CD4-positive, alpha-beta T cell treated with Interleukin-21 for 1 hour (primary cell): ENCODE data around the gene RAB20.
"Not testable (repeated sequence)": the region's sequence is repeated elsewhere in the genome, so short reads cannot be mapped to it uniquely, and the experiment has no call there.

Experiments
- DNase-seq: peaks from one replicate; pipeline ENCODE4 v3.0.0-alpha.2; 2020

The RAB20 gene

DNA sequence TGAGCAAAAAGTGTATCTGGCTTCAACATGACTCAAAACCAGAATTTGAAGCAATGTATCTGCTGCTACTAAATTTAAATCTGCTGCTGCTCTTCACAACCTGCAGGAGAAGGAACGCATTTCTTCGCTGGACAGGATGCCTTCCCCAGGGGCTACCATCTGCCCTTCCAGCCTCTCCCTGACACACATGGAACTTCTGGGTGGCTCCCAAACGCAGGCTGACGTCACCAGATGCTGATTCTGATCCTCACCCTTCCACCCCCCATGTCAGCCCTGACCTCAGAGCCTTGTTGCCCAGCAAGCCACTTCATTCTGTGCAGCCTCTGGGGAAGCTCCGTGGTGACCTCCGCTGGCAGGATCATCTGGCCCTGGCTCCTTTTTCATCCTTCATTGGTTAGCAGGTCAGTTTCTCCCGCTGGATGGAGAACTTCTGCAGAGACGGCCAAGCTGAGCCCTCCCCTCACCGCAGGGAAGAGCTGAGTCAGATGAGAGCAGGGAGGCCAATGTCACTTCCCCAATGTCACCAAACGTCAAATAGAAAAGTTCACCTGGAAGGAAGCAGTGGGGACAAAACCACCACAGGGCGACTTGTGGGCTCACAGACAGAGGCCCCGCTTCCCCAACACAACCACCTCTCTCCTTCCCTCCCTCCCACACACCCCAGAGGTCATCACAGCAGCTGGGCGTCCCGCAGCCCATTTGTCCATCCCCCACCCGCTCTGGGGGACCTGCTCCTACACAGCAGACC, 14.0 kb upstream of the RAB20 start:
- DNase-seq, result peak; percentile 7

DNA sequence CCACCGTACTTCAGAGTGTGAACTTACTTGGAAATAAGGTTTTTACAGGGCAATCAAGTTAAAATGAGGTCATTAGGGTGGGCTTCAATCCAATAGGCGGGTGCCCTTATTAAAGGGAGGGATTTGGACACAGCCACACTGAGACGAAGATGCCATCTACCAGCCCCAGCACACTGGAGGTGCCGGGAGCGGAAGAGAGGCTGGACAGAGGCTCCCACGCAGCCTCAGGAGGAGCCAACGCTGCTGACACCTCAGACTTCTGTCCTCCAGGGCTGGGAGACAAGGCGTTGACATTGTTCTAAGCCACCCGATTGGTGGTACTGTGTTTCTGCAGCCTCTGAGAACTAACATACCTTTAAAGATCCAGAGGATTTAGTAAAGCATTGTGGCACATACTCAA, 12.6 kb upstream of the RAB20 start:
- DNase-seq, result no peak

DNA sequence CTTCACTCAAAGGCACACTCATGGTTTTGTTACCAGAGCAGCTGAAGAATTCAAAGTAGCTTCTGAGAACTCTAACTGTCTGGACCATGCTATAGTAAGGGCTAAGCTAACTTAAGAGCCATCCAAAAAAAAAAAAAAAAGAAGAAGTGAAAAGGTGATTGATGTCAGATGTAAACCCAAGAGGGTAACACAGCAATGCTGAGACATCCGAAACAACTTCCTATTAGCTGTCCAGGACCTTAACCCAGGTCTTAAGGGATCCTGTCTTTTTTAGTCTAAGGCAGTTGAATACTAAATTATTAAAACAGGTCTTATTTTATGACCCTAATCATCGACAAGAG, 11.2 kb upstream of the RAB20 start:
- DNase-seq, result no peak

DNA sequence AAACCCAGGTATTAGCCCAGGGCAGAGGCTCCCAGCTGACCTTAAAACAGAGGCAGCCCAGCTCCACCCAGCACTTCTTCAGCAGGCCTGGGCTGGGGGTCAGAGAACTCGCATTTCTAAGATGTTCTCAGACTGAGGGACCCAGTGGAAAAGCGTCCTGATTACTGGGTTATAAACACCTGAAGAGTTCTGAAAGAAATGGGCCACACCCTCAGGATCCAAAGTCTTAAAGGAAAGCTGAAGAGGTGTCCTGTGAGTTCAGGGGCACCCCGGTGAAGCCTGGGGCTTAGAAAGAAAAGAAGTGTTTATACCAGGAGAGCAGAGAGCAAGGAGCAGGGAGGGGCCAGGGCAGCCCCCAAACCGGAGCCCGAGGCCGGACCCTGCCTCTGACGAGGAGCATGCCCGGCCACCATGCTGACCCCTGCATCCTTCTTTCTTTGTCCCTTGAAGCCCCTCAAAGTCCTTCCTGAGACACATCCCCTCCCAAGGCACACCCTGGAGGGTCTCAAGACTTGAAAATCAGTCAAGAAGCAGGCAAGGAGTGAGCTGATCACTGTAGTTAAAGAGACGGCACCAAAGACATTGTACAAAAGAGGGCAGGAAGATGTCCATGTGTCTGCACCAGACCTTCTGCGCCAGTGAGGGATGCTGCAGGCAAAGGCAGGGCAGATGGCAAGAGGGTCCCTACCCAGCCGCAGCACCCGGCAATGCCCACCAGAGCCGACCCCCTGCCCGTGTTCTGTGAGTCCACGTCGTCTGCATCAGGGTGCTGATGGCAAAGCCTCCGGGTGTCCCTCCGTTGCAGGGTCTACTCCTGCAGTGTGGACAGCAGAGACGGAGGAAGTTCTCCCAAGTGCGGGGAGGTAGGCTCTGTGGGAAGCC, 10.6 kb upstream of the RAB20 start:
- DNase-seq, result no peak

DNA sequence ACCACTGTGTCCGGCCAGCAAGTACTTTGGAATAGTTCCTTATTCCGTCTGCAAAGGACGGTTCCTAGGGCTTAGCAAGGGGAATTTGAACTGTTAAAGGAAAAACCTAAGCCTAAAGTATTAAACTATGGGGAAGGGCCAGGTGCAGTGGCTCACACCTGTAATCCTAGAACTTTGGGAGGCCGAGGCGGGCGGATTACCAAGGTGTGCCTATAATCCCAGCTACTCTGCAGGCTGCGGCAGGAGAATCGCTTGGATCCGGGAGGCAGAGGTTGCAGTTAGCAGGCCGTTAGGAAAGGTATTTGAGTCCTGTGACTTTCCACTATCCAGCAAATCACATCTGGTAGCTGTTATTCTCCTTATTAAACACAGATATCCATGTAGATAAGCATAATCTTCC, 9.4 kb upstream of the RAB20 start:
- no peak for DNase-seq

DNA sequence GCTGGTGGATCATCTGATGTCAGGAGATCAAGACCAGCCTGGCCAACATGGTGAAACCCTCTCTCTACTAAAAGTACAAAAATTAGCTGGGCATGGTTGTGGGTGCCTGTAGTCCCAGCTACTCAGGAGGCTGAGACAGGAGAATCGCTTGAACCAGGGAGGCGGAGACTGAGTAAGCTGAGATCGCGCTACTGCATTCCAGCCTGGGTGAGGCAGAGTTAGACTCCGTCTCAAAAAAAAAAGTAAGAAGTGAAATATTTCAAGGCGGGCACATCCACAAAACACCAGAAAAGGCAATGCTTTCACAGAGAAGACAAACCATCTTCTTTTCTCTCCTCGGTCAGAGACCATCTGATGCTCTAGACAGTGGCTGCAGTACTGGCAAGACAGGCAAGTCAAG, 8.4 kb upstream of the RAB20 start:
- DNase-seq, result not testable (repeated sequence)

DNA sequence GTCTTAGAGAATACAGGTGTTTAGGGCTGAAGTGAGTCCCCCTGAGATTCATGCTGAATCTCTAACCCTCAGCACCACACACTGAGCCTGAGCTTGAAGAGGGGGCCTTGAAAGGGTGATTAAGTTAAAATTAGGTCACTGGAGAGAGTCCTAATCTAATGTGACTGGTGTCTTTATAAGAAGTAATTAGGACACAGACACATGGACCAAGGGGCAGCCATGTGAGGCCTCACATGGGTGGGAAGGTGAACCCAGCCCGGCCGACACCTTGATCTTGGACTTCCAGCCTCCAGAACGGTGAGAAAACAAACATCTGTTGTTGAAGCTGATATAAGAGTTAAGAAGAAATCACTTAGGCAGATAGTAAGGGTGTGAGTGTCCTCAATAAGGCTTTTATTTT, 7.1 kb upstream of the RAB20 start:
- no peak for DNase-seq

DNA sequence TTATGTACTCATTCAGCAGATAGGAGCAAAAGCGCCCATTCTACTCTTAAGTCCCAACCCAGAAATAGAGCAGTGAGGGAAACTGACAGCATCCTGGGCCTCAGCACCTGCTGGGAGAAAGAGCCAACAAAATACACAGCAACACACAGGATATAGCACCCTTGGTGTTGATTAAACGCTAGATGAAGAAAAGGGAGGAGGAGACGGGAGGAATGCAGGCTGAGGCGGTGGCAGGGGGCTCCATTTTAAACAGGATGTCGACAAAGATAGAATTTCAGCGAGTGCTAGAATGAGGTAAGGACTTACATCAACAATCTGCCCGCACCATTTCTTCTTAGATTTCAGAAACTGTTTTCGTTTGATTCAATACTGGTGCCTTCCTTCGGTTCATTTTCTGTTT, 4.6 kb upstream of the RAB20 start:
- DNase-seq, result no peak

DNA sequence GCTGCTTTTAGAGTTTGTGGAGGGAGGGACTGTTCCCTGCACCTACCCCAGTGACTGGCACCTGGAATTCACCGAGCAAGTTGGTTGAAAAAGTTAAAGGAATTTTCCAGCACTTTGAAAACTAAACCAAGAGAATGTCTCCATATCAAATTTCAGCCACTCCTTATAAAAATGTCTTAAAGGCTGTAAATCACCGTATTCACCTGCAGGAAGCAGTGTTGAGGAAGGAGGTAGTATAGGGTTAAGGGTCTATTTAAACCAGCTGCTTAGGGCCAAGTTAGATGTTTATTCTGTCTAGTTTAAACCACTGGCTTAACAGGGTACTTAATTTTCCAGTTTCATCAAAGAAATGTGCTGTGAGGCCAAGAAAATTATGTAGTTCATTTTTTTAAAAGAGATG, 3.8 kb upstream of the RAB20 start:
- DNase-seq, result no peak

DNA sequence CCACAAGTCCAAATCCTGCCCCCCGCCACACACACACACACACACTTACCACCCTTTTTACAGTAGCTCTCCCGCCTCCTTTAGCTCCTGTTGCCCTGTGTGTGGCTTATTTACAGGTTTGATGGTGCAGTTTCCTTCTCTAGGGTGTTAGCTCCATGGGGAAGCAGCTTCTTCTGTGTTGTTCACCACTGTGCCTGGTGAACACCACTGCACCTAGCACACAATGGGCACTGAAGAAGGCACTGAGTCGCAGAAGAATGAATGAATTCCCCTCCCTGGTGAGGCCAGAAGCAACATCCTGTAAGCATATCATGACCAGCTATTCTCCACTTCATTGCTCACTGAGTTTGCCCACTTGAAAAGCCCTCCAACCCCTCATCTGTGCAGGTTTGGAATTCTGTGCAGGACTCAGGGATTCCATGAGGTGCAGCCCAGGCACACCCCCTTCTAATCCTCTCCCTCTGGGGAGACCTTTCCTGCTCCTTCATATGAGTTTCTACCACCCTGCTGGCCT, 3.0 kb upstream of the RAB20 start:
- no peak for DNase-seq

DNA sequence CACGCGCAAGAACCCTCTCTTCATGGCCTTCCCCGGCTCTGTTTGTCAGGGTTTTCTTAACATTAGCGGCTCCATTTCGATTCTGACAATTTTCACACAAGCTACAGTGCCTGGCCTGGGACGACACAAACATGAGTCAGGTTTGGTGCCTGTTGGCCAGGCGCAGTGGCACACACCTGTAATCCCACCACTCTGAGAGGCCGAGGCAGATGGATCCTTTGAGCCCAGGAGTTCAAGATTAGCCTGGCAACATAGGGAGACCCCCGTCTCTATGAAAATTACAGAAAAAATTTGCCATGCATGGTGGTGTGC, 1.9 kb upstream of the RAB20 start:
- DNase-seq, result no peak

DNA sequence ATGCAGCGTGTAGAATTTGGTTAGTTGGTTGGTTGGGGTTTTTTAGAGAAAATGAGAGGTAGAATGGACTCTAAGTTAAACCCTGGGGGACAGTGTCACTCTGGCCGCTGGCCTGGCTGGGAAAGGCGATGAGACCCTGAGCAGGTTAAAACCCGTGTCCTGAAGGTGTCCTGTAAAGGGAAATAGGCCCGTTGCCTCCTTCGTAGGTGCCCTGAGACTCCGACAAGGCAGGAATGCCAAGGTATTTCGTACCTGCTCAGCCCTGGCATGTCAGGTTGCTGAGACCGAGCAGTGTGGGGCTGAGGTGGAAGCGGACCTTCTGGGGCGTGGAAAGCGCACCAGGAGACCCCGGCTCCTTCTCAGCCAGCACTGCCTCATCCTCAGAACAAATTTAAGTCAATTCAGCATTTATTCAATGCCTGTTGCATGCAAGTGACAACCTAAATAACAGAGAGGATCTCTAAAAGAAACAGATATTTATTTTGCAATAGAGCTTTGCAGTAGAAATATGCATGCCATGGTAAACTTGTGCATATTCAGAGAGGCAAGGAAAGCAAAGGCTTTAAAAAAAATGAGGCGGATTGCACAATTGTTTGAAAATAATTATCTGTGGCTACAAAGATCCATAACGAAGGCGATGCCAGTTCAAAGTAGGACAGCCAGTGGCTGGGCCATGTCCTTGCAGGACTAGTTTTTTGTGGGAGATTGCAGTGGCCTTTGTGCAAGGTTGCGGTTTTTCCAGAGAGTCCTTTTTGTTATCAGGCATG, 1.4 kb upstream of the RAB20 start:
- DNase-seq, result no peak

DNA sequence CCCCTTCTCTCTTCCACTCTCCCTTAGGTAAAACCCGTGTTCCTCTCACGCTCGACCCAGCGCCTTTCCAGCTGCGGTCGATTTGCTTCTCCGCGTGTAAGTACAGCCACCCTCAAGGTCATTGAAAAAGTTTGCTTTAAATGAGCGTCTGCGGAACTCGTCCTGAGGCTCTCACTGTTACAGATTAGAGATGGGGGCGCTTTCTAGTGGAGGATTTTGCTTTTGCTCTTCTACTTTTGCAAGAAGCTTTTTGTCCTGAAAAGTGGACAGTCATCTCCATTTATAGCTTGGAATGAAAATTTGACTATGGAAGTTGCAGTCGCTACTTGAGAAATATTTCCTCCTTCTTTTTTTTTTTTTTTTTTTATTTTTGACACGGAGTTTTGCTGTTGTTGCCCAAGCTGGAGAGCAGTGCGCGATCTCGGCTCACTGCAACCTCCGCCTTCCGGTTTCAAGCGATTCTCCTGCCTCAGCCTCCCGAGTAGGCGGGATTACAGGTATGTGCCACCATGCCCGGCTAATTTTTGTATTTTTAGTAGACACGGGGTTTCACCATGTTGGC, 595 bp upstream of the RAB20 start:
- DNase-seq, result no peak

DNA sequence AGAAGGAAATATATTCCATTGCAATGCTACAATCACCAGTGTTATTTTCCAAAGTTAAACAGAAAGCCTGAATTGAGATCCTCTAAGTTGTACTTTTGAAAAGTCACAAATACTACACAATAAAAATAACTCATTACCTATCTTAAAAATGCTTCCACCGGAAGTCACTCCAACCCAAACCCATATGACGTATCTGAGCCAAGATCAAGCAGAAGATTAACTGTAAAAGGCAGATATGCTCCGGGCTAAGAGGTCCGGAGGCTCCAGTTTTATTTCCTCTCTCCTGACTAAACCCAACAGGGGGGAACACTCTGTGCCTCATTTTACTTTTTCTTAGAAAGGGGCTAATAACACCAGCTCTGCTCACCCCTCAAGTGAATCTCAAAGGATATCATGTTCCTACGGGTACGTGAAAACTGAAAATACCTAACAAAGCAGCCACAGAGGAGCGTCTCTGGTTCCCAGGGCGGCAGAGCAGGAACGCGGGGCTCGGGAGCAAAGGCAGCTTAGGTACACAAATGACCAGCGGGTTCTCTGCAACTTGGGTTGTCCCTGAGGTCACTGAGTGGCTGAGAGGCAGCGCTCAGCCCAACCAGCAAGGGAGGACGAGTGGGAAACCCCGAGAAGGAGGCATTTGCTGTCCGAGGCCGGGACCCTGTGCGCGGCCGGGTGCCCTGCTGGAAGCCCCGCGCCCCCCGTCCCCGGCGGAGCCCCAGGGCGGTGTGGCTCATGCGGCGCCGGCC, 750 bp downstream of the RAB20 start:
- peak; percentile 24 for DNase-seq

DNA sequence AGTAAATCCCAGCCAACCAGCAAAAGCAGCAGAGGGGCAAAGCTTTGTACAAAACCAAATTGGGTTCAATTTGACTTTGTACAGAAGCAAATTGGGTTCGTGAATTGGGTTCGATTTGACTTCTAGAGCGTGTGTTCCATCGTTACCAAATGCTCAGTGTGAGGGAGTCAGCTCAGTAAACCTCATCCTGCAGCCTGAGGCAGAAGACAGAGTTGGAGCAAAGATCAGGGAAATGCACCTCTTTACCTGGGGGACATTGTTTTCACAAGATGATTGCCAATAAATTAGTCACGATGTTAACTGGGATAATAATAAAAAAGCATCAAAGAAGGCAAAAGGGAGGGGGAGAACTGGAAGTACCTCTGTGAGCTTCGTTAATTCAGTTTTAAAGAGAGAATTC, 1.5 kb downstream of the RAB20 start:
- no peak for DNase-seq

DNA sequence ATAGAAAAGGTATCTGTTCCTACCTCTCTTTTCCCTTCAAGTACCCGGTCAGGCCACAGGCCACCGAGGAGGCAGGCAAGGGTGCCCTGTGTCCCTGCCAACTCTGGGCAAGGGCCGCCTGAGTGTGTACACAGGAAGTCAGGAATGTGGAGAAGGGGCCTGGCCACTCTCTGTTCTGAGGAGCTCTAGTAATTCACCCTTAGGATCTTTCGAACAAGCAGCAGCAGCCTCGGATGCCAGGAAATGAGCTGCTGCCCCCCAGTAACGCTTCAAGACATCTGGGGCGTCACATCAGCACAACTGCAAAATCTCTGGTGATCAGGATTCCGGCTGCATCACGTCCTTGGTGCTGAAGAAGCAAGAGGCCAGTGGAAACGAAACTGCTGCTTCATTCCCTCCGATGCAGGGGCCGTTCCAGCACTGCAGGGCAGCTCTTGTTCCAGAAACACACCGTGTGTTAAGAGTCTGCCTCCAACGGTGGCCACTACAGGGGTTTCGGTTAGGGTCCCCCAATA, 2.0 kb downstream of the RAB20 start:
- no peak for DNase-seq

DNA sequence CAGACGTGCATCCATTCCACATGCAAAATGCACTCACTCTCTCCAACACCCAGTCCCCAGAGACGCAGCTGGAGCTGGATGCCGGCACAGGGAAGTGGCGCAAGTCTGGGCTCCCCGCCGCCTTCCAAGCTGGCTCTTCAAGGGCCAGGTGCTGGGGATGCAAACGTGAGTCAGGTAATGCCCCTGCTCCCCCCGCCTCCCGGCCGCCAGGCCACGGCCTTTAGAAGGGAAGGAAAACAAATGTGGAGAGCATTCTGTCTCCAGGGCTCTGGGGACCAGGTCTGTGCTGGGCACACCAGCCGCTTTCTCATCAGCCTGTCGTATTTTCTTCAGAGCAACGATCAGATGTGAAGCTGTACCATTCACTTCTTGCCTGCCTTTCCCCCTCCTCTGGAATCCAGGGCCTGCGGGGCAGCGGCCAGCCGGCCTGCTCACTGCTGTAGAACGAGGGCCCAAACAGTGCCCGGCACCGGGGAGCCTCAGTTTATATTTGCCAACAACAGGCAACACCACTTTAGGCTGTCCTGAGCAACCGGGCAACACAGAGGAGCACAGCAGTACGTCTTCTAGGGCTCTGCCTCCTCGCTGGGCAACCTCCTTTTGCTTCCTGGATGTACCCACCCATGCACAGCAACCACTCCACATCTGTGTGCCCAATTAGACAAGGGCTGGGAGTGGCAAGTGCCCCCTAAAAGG, 3.8 kb downstream of the RAB20 start:
- DNase-seq, result no peak

DNA sequence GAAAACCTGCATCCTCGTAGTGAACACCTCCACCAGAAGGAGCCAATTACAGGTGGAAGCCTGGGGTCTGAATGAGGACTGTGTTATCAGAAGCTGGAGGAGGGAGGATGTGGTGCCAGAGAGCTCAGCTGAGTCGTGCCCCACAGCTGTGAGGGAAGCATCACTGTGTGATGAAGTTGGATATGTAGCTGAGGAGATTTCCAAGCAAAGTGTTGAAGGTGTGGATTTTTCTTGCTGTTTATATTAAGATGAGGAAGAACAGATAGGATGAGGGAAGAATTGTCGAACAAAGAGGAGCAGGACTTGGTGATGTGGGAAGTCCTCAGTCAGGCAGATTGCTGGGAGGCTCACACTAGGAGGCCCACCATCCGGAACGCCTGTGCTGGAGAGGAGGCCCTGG, 4.4 kb downstream of the RAB20 start:
- DNase-seq, result no peak

DNA sequence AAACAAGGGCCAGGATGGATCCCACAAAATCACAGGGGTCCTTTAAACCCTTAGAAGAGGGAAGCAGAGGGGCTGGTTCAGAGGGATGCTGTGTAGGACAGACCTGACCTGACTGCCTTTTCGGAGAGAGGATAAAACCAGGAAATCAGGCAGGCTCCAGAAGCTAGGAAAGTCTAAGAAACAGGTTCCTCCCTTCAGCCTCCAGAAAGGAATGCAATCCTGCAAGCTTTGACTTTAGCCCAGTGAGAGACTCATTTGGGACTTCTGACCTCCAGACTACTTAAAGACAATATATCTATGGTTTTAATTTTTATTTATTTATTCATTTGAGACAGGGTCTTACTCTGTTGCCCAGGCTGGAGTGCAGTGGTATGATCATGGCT, 5.3 kb downstream of the RAB20 start:
- no peak for DNase-seq

DNA sequence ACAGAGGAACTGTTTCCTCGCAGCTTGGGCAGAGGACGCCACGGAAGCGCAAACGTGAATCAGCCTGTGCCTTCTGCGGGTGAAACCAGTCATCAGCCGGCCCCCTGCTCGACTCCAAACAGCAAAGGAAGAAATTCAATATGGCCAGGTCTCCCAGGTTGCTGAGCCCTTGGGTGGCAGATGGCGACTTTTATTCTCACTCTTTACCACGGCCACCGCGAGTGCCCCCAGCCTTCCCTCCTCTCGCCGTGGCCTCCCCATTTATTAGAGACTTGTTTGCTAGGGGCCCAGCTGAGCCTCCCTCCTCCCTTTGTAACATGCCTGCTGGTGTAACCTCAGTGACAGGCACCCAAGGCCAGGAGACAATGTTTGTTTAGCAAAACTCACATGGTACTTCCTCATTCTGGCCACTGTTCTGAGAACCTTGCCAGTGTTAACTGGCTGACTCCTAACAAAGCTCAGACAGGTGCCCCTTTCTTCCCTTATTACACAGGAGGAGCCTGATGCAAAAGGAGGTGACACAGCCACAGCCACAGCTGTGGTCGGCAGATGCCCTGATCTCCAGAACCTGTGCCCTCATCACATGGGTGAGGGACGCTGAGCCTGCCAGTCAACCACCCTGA, 5.8 kb downstream of the RAB20 start:
- no peak for DNase-seq

DNA sequence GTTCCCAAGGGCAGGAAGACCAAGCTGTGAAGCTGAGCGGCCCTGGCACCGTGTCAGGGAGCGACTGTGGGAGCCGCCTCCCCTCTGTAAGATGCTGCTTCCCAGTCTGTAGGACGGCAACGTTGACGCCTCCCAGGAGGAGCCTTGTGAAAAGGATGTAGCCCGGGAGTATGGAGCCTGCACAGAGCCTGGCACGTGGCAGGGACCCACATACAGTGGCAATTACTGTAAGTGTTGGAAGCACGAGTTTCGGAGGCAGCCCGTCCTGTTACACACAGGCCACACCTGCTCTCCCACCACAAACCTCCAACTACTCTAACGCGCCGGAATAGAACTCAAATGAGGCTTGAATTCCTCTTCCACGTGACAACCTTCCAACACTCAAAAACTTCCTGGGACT, 6.6 kb downstream of the RAB20 start:
- DNase-seq, result no peak
